Hematopoietic multipotent progenitor cell treated with erythropoietin and hydrocortisone succinate and interleukin-3 and kit ligand, for 6 days (in vitro differentiated cells): ENCODE data around the gene IL31RA.
"Not testable (repeated sequence)": the region's sequence is repeated elsewhere in the genome, so short reads cannot be mapped to it uniquely, and the experiment has no call there.

Experiments
- DNase-seq: peaks from one replicate; pipeline ENCODE4 v3.0.0-alpha.2; 2015

IL31RA gene

DNA sequence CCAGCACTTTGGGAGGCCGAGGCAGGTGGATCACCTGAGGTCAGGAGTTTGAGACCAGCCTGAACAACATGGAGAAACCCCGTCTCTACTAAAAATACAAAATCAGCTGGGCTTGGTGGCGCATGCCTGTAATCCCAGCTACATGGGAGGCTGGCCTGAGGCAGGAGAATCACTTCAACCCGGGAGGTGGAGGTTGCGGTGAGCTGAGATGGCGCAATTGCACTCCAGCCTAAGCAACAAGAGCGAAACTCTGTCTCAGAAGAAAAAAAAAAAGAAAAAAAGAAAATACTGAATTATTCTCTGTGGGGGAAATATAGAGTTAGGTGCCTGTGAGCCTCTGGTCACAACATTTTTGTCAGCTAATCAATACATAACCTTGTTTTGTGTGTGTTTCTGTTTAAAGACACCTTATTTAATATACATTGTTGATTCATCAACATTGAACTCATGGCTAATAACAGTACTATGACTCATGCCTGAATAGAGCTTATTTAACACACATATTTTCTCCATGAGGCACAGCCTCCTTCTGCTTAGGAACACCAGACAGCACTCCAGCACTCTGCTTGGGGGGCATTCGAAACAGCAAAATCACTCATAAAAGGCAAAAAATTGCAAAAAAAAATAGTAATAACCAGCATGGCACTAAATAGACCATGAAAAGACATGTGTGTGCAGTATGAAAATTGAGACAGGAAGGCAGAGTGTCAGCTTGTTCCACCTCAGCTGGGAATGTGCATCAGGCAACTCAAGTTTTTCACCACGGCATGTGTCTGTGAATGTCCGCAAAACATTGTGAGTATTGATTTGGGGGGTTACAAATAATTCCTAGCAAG lies at the start of gene IL31RA:
TSS of gene IL31RA (plus strand) at position 519 of the 836 bp plus-strand sequence. CDS start at position 733, 214 bp downstream.
- DNase-seq: no peak

DNA sequence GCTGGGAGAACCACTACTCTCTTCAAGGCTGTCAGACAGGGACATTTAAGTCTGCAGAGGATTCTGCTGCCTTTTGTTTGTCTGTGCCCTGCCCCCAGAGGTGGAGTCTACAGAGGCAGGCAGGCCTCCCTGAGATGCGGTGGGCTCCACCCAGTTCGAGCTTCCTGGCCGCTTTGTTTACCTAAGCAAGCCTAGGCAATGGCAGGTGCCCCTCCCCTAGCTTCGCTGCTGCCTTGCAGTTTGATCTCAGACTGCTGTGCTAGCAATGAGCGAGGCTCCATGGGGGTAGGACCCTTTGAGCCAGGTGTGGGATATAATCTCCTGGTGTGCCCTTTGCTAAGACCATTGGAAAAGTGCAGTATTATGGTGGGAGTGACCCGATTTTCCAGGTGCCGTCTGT lies 42.3 kb upstream of the IL31RA start:
- DNase-seq: not testable (repeated sequence)

DNA sequence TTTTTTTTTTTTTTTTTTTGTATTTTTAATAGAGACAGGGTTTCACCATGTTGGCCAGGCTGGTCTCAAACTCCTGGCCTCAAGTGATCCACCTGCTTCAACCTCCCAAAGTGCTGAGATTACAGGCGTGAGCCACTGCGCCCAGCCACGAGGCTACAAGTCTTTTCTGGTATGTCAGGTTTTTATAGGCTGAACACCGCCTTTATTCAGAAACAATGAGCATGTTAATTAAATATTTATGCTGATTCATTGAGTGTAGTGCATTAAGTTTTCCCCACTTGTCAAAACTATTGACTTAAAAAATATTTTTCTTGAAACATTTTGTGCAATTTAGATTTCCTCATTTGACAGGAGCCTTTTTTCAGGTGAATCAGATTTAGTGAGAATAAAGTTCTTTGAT lies 35.2 kb upstream of the IL31RA start:
- DNase-seq: not testable (repeated sequence)

DNA sequence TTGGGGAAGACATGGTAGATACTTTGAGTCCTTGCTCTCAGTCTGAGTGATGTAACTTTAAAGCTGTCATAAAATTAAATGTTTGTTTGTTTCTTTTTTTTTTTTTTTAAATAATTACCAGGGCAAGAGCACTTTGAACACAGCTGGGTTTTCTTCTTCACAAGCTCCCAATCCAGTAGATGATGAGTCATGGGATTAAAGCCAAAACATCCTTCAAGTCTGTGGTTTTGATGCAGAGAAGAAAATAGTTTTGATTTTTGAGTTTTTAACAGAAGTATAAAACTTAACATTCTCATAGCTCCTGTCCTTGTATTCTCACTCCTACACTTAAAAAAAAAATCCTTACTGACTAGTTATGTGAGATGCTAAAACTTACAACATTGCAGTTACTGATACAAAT lies 34.8 kb upstream of the IL31RA start:
- no peak for DNase-seq

DNA sequence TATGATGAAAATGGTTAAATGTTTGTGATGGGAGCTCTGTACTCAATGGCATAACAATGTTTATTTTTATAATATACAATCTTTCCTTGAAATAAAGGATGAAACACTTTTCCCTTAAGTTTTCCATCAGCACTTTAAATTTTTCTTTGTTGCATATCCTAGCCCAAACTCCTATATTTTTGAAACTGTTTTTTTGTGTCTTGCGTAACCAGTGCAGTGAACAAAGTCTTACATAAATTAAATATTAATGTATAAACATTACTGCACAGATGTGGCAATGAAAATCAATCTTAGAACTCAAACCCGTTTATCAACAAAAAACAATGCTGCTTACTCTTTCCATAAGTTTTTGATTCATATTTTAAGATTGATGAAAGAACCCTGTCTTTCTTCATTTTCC lies 34.1 kb upstream of the IL31RA start:
- no peak for DNase-seq

DNA sequence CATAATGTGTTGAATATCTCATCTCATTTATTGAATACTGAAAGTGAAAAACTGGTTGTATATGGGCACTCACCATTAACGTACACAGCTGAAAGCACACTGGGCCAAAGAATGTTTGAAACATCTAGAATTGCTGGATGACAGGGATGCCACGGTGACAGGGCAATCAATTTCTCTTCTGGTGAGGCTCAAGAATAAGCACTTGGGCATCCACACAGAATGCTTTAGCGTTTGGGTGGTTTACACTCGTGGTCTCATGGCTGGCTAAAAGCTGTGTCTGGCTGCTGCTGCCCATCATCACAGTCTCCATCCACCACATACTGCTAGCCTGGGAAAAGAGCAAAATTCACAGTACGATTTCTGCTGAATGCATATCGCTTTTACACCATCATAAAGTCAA lies 30.7 kb upstream of the IL31RA start:
- DNase-seq: no peak

DNA sequence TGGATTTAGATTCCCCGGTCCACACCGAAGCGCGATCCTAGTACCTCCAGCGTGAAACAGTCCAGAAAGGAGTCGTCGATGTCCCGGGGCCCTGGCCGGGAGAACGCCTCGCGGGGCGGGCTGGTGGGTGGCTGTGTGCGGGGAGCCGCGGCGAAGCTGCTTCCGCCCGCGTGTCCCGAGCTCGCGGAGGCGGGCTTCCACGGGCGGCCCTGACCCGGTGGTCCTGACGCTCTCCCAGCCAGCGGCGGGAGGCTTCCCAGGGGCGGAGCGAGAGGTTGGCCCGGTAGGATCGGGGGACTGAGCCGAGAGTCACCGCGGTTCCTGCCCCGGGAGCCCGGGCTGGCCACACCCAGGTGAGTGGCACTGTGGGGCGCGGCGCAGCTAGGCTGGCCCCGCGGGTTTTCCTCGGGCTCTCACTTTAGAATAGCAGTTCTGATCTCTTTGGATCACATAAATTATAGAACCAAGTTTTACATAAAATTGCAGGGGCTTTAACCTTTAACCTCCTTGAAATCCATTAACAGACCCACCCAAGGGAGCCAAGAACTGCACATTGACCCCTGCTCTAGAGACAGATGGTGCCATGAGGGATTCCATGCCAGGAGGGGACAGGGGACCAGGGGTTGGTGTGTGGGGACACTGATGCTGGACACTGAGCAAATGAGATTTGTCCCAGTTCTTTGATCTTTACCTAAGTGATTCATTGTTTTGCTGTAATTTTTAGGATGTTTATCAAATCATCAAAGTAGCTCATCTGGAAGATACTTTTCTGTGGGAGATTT lies 29.2 kb upstream of the IL31RA start:
- DNase-seq: peak; percentile 4

DNA sequence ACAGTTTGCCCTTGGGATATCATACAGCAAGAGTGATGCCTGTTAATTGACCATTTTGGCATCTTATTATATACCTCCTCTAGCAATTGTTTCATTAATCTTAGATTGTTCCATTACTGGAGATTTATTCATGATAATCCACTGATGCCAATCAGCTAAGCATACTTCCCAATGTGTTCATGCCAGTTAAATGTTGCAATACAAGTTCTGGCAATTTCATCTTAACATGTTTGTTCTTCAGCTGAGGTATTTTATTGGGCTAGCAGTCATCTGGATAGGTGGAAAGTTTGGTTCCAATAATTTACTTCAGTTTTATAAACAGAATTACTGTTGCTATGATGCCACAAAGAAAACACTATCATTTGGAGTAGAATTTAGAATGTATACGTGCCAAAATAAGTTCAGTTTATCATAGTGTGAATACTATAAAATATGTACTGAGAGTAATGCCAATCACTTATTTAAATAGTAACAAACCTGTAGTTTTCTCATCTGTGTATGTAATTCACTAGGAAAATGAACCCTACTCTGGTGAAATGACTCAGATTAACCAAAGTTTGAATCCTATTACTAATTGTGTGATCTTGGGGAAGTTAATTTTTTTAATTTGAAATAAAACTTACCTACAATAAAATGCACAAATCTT lies 27.9 kb upstream of the IL31RA start:
- no peak for DNase-seq

DNA sequence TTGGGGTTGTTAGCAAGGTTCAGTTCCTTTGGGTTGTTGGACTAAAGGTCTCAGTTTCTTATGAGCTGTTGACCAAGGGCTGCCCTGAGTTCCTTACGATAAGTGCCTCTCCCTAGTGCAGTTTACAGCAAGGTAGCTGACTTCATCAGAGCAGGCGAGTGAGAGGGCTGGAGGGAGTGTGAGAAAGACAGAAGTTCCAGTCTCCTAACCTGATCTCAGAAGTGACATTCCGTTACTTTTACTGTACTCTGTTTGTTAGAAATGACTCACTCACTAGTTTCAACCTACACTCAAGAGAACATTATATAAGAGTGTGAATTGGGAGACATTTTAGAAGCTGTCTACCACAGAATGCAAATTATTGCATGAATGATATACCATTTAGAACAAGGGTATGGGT lies 21.2 kb upstream of the IL31RA start:
- no peak for DNase-seq

DNA sequence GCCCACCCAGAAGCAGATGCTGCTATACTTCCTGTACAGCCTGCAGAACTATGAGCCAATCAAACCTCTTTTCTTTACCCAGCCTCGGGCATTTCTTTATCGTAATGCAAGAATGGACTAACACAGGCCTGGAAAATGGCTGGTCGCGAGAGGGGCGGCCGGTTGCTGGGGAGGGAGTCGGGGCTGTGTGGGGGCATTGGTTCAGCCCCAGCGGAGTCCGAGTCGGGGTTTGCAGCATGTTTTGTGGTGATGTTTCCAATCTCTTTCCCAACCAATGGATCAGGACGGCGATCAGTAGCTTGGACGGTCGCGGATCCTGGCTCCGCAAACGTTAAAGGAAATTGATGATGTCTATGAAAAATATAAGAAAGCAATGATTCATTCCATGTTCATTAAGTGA lies 18.7 kb upstream of the IL31RA start:
- DNase-seq: no peak

DNA sequence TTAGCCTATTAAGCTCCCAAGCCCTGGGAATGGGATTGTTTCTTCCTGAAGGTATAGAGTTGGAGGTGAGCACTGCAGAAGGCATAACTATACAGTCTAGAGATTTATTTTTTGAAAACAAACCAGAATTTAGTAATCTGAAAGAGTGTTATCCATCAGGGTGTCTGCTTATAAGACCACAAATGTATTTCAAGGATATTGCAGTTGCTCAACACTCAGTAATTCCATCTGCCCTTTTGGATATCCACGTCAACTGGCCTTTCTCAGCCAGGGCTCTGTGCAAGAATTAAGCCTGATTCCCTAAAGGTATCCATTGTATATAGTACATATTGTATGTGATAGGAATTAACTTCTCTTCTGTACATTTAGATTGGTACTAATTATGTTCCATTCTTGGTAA lies 15.0 kb upstream of the IL31RA start:
- no peak for DNase-seq

DNA sequence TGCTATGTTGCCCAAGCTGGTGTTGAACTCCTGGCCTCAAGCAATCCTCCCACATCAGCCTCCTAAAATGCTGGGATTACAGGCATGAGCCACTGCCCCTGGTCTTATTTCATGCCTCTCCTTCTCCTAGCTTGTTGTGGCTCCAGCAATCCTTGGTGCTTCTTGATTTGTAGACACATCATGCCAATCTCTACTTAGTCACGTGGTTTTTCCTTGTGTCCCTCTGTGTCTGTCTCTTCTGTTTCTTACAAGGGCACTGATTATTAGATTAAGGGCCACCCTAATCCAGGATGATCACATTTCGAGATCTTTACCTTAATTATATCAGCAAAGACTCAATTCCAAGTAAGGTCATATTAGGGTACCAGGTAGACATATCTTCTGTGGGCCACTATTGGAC lies 9.2 kb upstream of the IL31RA start:
- DNase-seq: no peak

DNA sequence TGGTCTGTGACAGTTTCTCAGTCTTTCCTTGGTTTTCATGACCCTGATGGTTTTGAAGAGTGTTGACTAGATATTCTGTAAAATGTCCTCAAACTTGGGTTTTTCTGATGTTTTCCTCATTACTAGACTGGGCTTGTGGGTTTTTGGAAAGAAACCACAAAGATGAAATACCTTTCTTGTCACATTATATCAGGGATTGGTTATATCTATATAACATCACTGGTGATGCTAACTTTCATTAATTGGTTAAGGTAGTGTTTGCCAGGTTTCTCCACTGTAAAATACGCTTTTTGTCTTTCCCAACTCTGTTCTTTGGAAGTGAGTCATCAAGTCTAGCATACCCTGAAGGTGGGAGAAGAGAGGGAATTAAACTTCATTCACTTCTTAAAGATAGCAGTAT lies 3.3 kb upstream of the IL31RA start:
- DNase-seq: no peak

DNA sequence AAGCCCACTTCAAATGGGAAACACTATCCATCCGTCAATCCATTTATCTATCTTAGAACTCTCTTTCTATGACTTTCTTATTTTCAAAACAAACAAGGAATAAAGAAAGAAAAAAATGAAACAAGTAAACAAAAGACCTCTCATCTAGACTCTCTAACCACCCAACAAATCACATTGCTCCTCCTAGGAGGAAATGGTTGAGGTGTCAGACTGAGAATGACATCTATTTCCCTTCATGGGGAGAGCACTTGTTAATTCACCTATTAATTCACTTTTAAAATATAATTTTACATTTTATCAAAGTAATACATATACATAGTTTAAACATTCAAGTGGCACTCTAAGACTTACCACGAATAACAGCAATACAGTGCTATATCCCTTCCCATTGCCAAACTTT lies 2.4 kb upstream of the IL31RA start:
- no peak for DNase-seq

DNA sequence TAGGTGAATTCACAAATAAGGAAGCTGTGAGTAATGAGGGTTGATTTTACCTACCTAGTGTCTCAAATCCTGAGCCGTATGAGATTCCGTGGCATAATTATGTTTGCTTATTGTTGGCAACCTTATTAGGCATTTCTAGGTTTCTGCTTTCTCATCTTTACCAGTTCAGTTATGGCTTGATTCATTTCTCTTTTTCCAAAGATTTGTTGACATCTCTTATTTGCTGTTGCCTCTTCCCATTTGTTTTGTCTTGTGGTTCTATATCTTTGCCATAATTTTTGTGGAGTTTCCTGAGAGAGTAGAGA lies 470 bp downstream of the IL31RA start:
- no peak for DNase-seq

DNA sequence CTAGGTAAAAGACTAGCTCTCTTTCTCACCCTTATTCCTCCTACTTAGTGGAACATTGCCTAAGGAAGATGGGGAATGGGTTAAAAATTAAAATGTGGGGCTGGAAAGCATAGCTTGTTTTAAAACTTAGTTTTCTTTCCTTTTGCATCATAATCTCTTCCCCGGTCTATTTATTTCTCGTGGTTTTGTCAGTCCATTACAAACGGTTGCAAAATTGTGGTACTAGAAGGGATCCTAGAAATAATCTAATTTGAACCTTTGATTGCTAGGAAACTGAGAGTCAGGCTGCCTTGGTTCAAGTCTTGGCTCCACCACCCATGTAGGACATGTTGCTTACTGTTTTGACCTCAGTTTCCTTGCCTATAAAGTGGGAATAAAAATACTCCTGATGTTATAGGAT lies 1.3 kb downstream of the IL31RA start:
- no peak for DNase-seq

DNA sequence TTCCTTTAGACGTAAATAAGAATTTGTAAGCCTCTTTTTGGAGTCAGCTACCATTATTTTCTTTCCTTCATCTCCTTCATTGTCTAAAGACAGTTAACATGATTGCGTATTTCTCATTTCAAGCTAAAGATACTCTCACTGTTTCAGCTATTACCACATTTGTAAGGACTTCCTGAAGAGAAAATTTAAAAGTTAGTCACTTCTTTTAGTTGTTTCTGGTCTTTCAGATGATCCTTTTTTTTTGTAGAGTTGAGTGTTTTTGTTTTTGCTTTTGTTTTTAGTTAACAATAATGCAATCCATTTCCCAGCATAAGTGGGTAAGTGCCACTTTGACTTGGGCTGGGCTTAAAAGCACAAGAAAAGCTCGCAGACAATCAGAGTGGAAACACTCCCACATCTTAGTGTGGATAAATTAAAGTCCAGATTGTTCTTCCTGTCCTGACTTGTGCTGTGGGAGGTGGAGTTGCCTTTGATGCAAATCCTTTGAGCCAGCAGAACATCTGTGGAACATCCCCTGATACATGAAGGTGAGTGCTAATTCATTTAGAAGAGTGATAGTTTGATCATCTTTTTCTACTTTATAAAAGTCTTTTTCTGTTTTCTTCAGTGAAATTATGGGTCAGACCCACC lies 2.0 kb downstream of the IL31RA start:
- no peak for DNase-seq

DNA sequence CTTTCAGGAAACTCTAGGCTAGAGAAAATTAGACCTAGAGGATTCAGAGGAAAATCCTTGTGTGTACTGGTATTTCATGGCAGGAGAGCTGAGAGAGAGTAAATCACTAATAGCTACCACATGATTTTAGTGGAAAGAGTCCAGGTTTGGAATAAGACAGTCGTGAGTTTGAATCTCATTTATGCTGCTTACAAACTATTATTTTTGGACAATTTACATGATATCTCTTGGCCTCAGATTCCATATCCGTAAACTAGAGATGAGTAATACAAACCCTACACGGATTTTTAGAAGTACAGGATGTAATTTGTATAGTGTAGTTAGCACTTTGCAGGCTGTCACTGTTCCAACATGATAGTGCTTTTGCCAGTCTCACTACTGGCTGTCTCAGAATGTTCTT lies 2.7 kb downstream of the IL31RA start:
- no peak for DNase-seq

DNA sequence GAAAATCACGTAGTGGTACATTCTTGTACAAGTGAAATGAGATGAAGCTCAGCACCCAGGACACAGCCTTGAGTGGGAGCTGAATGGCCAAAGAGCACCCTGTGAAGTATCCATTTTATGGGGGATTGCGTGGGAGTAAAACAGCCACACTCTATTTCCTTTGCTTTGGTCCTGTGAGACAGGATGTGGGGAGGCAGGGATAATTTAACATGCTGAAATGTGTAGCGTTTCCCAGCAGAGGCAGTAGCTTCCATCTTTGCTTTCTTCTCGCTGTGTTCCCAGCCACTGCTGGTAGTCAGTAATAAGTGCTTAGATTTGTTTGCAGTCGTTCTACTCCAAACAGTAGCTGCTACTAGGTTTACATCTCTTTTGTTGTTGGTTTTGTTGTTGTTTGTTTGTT lies 4.4 kb downstream of the IL31RA start:
- no peak for DNase-seq

DNA sequence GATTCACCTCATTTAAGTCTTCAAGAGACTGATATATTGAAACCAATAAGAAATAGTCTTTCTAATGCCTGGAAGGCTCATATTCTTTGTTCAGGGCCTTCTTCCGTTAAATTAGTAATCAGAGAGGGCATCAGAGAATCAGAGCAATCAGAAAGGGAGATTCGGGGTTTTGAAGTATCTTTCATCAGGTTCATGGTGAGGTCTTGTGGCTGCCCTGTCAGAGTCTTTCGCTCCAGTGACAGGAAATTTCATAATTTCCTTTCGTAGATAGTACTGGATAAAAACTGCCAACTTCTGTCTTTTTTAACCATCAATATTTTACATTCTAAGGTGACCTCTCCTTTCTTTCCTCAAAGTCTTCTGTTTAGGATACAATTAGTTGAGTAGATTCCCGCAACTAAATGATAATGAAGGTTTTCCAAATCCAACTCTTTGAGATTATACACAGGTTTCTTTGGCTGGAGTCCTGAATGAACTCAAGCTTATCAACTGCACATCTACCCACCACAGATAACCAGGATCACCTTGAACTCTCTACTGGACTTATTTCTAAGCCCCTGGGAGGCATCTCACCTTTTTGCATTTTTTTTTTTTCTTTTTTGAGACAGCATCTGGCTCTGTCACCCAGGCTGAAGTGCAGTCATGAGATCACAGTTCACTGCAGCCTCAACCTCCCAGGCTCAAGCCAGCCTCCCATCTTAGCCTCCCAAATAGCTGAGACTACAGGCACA lies 5.5 kb downstream of the IL31RA start:
- peak; percentile 68 for DNase-seq

DNA sequence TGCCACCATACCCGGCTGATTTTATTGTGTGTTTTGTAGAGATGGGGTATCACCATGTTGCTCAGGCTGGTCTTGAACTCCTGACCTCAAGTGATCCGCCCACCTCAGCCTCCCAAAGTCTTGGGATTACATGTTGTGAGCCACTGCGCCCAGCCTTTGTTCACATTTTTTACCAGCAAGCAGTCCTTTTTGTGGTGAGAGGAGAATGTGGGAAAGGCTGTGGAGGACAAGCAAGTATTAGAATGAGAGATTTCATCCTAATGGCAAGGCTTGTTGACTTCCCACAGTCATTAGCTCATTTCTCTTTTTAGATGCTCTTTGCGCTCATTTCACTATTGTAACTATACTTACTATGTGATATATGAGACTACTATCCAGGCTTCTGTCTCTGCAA lies 6.1 kb downstream of the IL31RA start:
- no peak for DNase-seq

DNA sequence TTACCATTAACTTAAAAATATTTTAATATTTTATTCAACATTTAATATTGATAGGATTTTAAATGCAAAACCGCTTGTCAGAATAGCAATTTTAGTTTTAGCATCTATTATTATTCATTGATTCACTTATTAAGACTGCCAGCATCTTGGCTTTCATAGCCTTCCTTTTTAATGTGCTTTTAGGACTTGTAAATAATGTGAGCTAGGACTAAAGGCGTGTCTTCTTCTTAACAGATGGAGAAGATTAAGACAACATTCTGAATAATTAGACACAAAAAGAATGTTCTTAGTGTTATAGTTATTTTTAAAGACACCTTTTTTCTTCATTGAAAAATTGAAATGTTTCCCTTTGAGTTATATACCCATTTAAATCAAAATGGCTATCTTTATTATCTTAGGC lies 6.9 kb downstream of the IL31RA start:
- no peak for DNase-seq

DNA sequence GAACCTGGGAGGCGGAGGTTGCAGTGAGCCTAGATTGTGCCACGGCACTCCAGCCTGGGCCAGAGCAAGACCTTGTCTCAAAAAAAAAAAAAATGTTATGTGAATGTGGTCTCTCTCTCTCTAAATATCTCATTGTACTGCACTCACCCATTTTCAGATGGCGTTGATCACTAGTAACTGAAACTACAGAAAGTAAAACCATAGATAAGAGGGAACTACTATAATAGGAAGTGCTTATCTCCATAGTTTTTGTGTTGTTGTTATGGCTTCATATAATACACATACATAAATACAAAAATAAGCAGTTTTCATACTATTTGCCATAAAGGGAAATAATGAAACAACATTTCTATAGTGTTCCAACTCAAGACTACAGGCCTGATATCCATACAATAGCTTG lies 9.1 kb downstream of the IL31RA start:
- DNase-seq: peak; percentile 3
